ENCODE results near the gene ALG13. TPM values are rescaled to one million over a fixed set of nuclear protein-coding genes. Genes with fewer than 3 reads are reported as not detected.
"Not testable (repeated sequence)": the region's sequence is repeated elsewhere in the genome, so short reads cannot be mapped to it uniquely, and the experiment has no call there.

Gene ALG13
- total RNA-seq, 1 donor from 2014 or later, result 44.7 TPM

DNA sequence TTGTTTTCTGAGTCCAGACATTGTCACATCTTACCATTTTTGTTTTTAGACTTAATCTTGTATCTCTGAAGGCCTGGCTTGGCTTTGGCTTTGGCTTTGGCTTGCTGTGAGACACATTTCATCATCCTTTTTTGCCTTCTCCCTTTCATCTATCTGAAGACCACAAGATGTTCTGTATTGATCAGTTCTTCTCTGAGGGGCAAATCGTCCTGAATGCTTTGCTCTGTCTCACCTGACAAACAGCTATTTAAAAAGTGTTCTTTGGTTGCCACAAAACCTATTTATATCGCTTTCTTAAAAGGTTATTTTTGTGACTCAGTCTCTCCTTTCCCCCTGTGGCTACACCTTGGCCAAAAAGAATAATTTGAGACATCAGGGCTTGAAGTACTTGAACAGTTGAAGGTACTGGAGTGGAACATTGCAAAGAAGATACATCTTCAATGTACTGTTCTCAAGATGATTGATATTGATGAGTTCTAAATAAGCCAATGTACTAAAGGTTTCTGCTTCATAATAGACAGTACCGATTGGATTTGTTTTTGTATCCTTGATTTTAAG lies 80.7 kb downstream of the ALG13 start:
- TF ChIP-seq, protein P1, sequence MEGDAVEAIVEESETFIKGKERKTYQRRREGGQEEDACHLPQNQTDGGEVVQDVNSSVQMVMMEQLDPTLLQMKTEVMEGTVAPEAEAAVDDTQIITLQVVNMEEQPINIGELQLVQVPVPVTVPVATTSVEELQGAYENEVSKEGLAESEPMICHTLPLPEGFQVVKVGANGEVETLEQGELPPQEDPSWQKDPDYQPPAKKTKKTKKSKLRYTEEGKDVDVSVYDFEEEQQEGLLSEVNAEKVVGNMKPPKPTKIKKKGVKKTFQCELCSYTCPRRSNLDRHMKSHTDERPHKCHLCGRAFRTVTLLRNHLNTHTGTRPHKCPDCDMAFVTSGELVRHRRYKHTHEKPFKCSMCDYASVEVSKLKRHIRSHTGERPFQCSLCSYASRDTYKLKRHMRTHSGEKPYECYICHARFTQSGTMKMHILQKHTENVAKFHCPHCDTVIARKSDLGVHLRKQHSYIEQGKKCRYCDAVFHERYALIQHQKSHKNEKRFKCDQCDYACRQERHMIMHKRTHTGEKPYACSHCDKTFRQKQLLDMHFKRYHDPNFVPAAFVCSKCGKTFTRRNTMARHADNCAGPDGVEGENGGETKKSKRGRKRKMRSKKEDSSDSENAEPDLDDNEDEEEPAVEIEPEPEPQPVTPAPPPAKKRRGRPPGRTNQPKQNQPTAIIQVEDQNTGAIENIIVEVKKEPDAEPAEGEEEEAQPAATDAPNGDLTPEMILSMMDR (IDR thresholded peaks at IDR 0.05), result no peak
- intact Hi-C loops (cut with DNase I), result no loop called here
- no peaks in the 10 kb centered on the region for H3K27me3 ChIP-seq
- no peak overlapping the region for H3K4me3 ChIP-seq
- H3K27ac ChIP-seq, result no peak overlapping the region
- no peak for DNase-seq
- H3K9me3 ChIP-seq, result no peaks in the 10 kb centered on the region
- ATAC-seq, result no peak
- H3K36me3 ChIP-seq, result peaks cover 3% of the 10 kb centered on the region
- H3K4me1 ChIP-seq, result no peaks in the 10 kb centered on the region

DNA sequence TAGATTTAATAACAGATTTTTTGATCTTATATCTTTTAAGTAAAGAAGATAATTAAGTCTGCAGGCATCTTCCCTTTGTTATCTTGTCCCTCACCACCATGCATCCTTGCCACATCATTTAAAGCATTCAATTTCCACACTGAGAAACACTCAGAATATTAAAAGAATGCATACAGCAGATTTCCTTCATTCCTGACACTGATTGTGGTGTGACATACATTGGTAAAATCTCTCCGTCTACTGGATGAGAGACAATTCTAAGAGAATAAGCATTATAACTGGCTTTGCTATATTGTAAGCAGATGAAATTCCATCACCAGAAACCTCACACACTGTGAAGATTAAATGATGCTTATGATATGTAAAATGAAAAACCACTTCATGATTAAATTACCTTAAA lies 97.6 kb downstream of the ALG13 start:
- Histone ChIP-seq H3K4me3 (no peak overlapping the region), H3K27me3 (no peaks in the 10 kb centered on the region), H3K27ac (no peak overlapping the region), H3K9me3 (no peaks in the 10 kb centered on the region), H3K4me1 (no peaks in the 10 kb centered on the region), H3K36me3 (no peaks in the 10 kb centered on the region)
- intact Hi-C loops (cut with DNase I), result no loop called here
- DNase-seq (no peak), ATAC-seq (no peak)
- TF ChIP-seq, protein P1 (IDR thresholded peaks at IDR 0.05), result no peak

DNA sequence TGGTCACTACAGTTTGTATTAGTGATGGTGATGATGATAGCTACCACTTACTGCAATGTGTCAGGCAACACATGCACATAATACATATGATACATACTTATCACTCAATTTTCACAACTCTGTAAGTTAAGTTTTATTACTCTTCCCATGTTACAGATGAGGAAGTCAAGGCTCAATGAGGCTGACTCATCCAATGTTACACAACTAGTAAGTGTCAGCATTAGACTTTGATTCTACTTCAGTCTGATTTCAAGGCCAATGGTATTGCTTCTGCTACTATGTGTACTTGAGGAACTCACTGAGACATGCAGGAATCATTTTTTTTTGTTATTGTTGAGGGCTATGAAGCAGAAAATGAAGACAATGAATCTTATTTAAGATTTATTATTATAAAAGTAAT lies 98.6 kb downstream of the ALG13 start:
- DNase-seq (no peak), ATAC-seq (peak; percentile 53)
- H3K27me3 ChIP-seq, result no peaks in the 10 kb centered on the region
- no peaks in the 10 kb centered on the region for H3K4me1 ChIP-seq
- no peak overlapping the region for H3K27ac ChIP-seq
- no peaks in the 10 kb centered on the region for H3K36me3 ChIP-seq
- intact Hi-C loops (cut with DNase I), result no loop called here
- TF ChIP-seq, protein P1 (IDR thresholded peaks at IDR 0.05), result no peak
- no peak overlapping the region for H3K4me3 ChIP-seq
- H3K9me3 ChIP-seq, result no peaks in the 10 kb centered on the region

DNA sequence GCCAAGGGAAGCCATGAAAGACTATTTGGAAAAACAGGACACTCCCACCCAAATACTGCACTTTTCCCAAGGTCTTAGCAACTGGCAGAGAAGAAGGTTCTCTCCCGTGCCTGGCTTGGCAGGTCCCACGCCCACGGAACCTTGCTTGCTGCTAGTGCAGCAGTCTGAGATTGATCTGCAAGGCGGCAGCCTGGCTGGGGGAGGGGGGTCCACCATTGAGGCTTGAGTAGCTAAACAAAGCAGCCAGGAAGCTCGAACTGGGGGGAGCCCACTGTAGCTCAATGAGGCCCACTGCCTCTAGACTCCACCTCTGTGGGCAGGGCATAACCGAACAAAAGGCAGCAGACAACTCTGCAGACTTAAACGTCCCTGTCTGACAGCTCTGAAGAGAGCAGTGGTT lies 103.7 kb downstream of the ALG13 start:
- H3K36me3 ChIP-seq, result no peaks in the 10 kb centered on the region
- ATAC-seq, result no peak

DNA sequence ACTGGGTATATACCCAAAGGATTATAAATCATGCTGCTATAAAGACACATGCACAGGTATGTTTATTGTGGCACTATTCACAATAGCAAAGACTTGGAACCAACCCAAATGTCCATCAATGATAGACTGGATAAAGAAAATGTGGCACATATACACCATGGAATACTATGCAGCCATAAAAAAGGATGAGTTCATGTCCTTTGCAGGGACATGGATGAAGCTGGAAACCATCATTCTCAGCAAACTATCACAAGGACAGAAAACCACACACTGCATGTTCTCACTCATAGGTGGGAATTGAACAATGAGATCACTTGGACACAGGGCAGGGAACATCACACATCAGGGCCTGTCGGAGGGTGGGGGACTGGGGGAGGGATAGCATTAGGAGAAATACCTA lies 109.1 kb downstream of the ALG13 start:
- intact Hi-C loops (cut with DNase I); H3K27me3 ChIP-seq; H3K9me3 ChIP-seq; H3K27ac ChIP-seq; H3K4me1 ChIP-seq; ATAC-seq; H3K4me3 ChIP-seq; DNase-seq; H3K36me3 ChIP-seq: not testable (repeated sequence)

More for the DNA sequence above, 103.7 kb downstream of the ALG13 start:
- intact Hi-C loops (cut with DNase I), result no loop called here
- Histone ChIP-seq H3K4me1 (no peaks in the 10 kb centered on the region), H3K27me3 (no peaks in the 10 kb centered on the region), H3K27ac (no peak overlapping the region), H3K9me3 (no peaks in the 10 kb centered on the region), H3K4me3 (no peak overlapping the region)
- TF ChIP-seq, protein P1 (IDR thresholded peaks at IDR 0.05), result no peak
- no peak for DNase-seq

Other genes starting within 250 kb of the ALG13 start
- gene SERTM2, start 169.5 kb upstream of the ALG13 start, total RNA-seq, result 1.6 TPM
- not detected for gene TRPC5OS, start 195.0 kb downstream of the ALG13 start, total RNA-seq

Measured in upper lobe of right lung (tissue), 1 donor.